Measurements from ENCODE around the gene ENTPD3.

ENTPD3 gene

DNA sequence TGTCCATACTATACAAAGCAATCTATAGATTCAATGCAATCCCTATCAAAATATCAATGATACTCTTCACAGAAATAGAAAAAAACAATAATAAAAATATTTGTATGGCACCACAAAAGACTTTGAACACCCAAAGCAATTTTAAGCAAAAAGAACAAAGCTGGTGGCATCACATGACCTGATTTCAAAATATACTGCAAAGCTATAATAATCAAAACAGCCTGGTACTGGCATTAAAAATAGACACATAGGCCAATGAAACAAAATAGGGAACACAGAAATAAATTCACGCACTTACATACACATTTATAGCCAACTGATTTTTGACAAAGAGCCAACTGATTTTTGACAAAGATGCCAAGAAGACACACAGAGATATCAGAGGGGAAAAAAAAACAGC is 9.2 kb upstream of the ENTPD3 start:
- H3K4me1 ChIP-seq (ENCODE audit: insufficient read depth, low read length): no peaks in the 10 kb centered on the region

DNA sequence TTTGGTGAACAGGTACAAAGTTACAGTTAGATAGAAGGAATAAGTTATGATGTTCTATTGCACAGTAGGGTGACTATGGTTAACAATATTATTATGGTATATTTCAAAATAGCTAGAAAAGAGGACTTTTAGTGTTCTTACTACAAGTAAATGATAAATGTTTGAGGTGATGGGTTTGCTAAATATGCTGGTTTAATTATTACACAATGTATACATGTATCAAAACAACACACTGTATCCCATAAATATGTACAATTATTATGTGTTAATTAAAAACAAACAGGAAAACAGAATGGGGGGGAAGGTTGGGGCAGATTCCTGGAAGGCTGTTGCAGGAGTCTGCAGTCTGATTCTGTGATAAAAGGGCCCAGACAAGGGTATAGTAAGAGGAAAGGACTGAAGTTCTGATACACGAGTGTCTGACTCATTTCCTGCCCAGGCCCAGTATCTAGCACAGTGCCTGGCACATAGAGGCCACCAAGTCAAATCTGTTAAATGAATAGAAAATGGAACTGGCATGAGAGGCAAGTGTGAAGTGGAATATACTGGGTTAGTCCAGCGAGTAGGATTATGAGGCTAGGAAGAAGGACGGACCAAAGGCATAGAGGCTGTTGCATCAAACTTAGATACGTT is 7.2 kb upstream of the ENTPD3 start:
- Histone ChIP-seq H3K36me3 (ENCODE audit: insufficient read depth, low read depth, low read length) (no peaks in the 10 kb centered on the region), H3K27me3 (ENCODE audit: insufficient read depth, low read length) (peaks cover 4% of the 10 kb centered on the region; the same call in 1 of the 2 replicates), H3K27ac (ENCODE audit: low read length) (no peak overlapping the region), H3K9ac (ENCODE audit: low read depth, low read length) (no peak overlapping the region), H3K4me1 (ENCODE audit: insufficient read depth, low read length) (no peaks in the 10 kb centered on the region), H3K9me3 (ENCODE audit: insufficient read depth, low read depth, low read length) (no peaks in the 10 kb centered on the region), H3K4me3 (ENCODE audit: low read length) (no peak overlapping the region)

More for the DNA sequence above, 9.2 kb upstream of the ENTPD3 start:
- H3K27me3 ChIP-seq (ENCODE audit: insufficient read depth, low read length): no peaks in the 10 kb centered on the region
- no peak overlapping the region for H3K27ac ChIP-seq (ENCODE audit: low read length)
- no peak overlapping the region for H3K4me3 ChIP-seq (ENCODE audit: low read length)
- no peaks in the 10 kb centered on the region for H3K9me3 ChIP-seq (ENCODE audit: insufficient read depth, low read depth, low read length)
- H3K36me3 ChIP-seq (ENCODE audit: insufficient read depth, low read depth, low read length): no peaks in the 10 kb centered on the region
- no peak overlapping the region for H3K9ac ChIP-seq (ENCODE audit: low read depth, low read length)

DNA sequence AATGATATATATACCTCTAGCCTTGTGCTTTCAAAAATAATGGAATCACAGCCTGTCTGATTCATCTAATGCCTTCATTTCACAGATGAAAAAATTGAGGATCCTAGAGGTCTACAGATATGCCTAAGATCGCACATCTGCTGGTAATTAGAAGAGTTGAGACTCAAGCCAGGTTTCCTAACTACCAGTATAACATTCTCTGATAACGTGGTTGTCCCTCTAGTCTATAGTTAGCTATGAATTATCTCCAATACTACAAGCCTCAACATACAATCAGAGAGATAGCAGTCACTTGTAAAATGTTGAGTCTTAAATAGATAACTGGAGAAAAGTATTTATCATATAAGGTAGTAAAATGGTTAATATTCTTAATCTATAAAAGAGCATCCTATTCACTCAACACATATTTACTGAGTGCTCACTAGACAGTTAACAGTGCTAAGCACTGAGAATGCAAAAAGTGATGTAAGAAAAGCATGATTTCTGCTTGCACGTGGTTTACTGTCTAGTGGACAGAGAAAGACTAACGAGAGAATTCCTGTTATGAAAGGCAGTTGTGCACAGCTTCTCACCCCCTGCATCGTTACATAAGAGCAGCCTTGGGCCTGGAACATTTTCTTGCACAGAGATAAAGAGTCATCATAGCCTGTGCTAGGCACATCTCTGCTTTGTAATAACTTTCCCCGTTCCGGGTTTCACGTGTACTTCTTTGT is 4.9 kb upstream of the ENTPD3 start:
- Histone ChIP-seq H3K27me3 (ENCODE audit: insufficient read depth, low read length) (peaks cover 18% of the 10 kb centered on the region), H3K4me3 (ENCODE audit: low read length) (no peak overlapping the region), H3K9me3 (ENCODE audit: insufficient read depth, low read depth, low read length) (no peaks in the 10 kb centered on the region), H3K36me3 (ENCODE audit: insufficient read depth, low read depth, low read length) (no peaks in the 10 kb centered on the region), H3K4me1 (ENCODE audit: insufficient read depth, low read length) (peaks cover 3% of the 10 kb centered on the region; the same call in 1 of the 2 replicates), H3K9ac (ENCODE audit: low read depth, low read length) (no peak overlapping the region), H3K27ac (ENCODE audit: low read length) (no peak overlapping the region)

DNA sequence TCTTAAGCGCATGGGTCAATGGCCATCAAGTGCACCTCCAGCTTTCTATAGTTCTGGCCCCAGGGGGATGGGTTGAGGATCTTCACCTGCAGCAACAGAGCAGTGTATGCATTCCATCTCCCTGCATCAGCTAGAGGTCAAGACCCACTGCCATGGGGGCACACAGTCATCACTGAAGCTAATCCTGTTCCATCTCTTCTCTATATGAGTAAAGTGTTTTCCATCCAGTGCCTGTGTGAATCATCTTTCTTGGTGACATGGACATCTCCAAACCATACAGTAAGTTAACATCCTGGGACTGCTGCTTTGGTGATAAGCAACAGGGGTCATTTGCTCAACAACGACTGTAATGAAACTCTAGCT is 4.4 kb upstream of the ENTPD3 start:
- Histone ChIP-seq H3K36me3 (ENCODE audit: insufficient read depth, low read depth, low read length) (no peaks in the 10 kb centered on the region), H3K27ac (ENCODE audit: low read length) (no peak overlapping the region), H3K9ac (ENCODE audit: low read depth, low read length) (no peak overlapping the region), H3K9me3 (ENCODE audit: insufficient read depth, low read depth, low read length) (no peaks in the 10 kb centered on the region), H3K4me3 (ENCODE audit: low read length) (no peak overlapping the region), H3K4me1 (ENCODE audit: insufficient read depth, low read length) (peaks cover 3% of the 10 kb centered on the region; the same call in 1 of the 2 replicates), H3K27me3 (ENCODE audit: insufficient read depth, low read length) (peaks cover 23% of the 10 kb centered on the region)

DNA sequence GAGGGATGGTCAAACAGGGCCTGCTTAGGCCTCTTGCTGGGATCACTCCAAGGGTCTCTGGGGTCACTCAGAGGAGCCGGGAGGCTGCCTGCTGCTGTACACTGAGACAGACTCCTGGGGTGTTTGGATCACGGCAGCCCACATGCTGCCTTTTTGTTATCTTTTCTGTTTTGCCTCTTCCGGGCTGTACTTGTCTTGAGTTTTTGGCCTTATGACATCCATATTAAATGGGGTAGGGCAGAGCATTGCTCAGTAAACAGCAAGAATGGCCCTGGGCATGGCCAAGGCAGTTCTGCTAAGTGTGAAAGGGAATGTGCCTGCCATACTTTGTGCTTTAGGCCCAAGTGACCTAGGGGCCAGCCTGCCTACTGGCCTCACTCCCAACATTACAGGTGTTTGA is 771 bp upstream of the ENTPD3 start:
- H3K27me3 ChIP-seq (ENCODE audit: insufficient read depth, low read length): peaks cover 47% of the 10 kb centered on the region
- peaks cover 3% of the 10 kb centered on the region; the same call in 1 of the 2 replicates for H3K4me1 ChIP-seq (ENCODE audit: insufficient read depth, low read length)
- no peak overlapping the region for H3K27ac ChIP-seq (ENCODE audit: low read length)
- H3K9me3 ChIP-seq (ENCODE audit: insufficient read depth, low read depth, low read length): no peaks in the 10 kb centered on the region
- H3K36me3 ChIP-seq (ENCODE audit: insufficient read depth, low read depth, low read length): no peaks in the 10 kb centered on the region
- H3K4me3 ChIP-seq (ENCODE audit: low read length): peak overlapping the region; percentile 81
- H3K9ac ChIP-seq (ENCODE audit: low read depth, low read length): no peak overlapping the region

DNA sequence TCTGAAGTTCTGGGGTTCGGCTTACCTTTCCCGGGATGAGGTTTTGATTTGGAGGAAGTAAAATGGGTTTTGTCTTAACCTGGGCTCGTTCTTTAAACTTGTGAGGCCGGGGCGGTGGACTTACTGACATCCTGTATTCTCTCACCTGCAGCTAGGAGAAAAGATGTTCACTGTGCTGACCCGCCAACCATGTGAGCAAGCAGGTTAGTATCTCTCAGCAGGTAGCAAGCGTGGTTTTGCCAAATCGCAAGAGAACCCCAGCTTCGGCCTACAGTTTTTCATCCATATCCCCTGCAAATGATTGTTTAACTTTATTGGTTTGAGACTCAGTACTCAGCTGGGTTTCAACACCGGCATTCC is 891 bp downstream of the ENTPD3 start:
- no peaks in the 10 kb centered on the region for H3K36me3 ChIP-seq (ENCODE audit: insufficient read depth, low read depth, low read length)
- no peak overlapping the region for H3K9ac ChIP-seq (ENCODE audit: low read depth, low read length)
- no peaks in the 10 kb centered on the region for H3K9me3 ChIP-seq (ENCODE audit: insufficient read depth, low read depth, low read length)
- no peak overlapping the region for H3K4me3 ChIP-seq (ENCODE audit: low read length)
- peaks cover 3% of the 10 kb centered on the region; the same call in 1 of the 2 replicates for H3K4me1 ChIP-seq (ENCODE audit: insufficient read depth, low read length)
- H3K27ac ChIP-seq (ENCODE audit: low read length): no peak overlapping the region
- peaks cover 47% of the 10 kb centered on the region for H3K27me3 ChIP-seq (ENCODE audit: insufficient read depth, low read length)

DNA sequence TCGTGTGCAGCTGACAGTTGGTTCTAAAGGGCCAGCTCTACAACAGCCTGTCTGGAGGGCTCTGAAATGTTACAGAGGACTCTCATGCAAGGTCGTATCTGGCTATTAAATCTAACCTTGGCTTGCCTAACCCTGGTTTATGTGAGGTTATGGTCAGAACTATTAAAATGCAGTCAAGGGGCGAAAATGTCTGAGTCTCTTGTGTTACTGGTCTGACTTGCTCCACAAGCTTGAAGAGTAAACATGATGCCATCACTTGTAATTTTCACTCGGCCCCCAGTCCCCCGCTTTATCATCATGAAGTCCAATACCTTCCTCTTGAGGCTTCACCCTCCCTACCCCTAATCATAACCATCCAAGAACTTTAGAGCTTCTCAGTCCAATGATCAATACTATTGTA is 9.4 kb downstream of the ENTPD3 start:
- no peaks in the 10 kb centered on the region for H3K9me3 ChIP-seq (ENCODE audit: insufficient read depth, low read depth, low read length)
- H3K27ac ChIP-seq (ENCODE audit: low read length): no peak overlapping the region
- no peaks in the 10 kb centered on the region for H3K27me3 ChIP-seq (ENCODE audit: insufficient read depth, low read length)
- H3K9ac ChIP-seq (ENCODE audit: low read depth, low read length): no peak overlapping the region
- no peaks in the 10 kb centered on the region for H3K36me3 ChIP-seq (ENCODE audit: insufficient read depth, low read depth, low read length)
- H3K4me1 ChIP-seq (ENCODE audit: insufficient read depth, low read length): no peaks in the 10 kb centered on the region
- H3K4me3 ChIP-seq (ENCODE audit: low read length): no peak overlapping the region

DNA sequence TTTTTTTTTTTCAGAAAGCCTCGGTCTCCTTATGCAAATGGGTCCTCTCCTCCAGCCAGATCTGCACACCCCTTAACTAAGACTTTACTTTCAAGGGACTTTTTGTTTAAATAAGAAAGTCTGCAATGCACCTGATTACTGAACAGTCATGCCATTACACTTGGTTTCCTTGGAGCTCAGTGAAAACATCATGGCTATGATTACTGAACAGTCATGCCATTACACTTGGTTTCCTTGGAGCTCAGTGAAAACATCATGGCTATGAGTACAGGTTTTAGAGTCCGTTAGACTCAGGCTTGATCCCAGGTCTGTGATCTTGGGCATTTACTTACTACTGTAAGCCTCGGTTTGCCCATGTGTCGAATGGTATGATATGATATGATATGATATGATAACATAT is 10.1 kb downstream of the ENTPD3 start:
- H3K27ac ChIP-seq (ENCODE audit: low read length): no peak overlapping the region
- H3K9me3 ChIP-seq (ENCODE audit: insufficient read depth, low read depth, low read length): no peaks in the 10 kb centered on the region
- no peaks in the 10 kb centered on the region for H3K36me3 ChIP-seq (ENCODE audit: insufficient read depth, low read depth, low read length)
- H3K9ac ChIP-seq (ENCODE audit: low read depth, low read length): no peak overlapping the region
- H3K4me1 ChIP-seq (ENCODE audit: insufficient read depth, low read length): no peaks in the 10 kb centered on the region
- no peaks in the 10 kb centered on the region for H3K27me3 ChIP-seq (ENCODE audit: insufficient read depth, low read length)
- no peak overlapping the region for H3K4me3 ChIP-seq (ENCODE audit: low read length)

DNA sequence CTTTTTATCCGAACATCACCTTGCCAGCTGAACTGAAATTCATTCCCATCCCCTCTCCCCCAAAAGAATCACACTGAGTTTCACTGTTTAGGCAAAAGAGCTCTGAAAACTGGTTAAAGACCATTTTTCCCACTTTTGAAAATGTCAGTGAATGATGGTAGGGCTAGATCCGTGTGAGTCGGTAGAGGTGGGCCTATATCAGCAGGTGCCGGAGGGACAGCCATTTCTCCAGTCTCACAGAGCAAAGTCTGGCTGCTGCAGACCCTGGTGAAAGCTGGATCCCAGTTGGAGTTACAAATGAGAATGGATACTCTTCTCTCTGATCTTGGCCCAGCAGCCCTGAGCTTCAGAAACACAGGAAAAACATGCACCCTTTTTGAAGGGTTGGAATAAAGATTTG is 10.9 kb downstream of the ENTPD3 start:
- Histone ChIP-seq H3K9me3 (ENCODE audit: insufficient read depth, low read depth, low read length) (no peaks in the 10 kb centered on the region), H3K4me3 (ENCODE audit: low read length) (no peak overlapping the region), H3K36me3 (ENCODE audit: insufficient read depth, low read depth, low read length) (no peaks in the 10 kb centered on the region), H3K4me1 (ENCODE audit: insufficient read depth, low read length) (no peaks in the 10 kb centered on the region), H3K9ac (ENCODE audit: low read depth, low read length) (no peak overlapping the region), H3K27me3 (ENCODE audit: insufficient read depth, low read length) (no peaks in the 10 kb centered on the region), H3K27ac (ENCODE audit: low read length) (no peak overlapping the region)

DNA sequence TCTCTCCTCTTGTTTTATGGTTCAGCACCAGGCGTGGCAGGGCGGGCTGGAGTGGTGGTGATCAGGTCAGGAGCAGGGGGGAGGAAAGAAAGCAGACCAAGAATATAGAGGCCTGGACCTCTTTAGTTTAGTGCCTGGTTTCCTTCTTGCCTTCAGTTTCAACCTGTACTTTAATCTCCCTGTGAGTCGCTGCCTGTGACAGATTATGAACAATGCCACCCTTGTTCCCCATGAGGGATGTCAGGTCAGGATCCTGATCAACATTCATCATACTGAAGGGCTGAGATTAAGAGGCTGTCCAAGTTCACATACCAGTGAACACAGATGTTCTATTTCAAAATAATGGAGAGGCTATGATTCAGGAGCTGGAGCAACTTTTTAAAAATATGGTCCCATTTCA is 11.4 kb downstream of the ENTPD3 start:
- no peak overlapping the region for H3K4me3 ChIP-seq (ENCODE audit: low read length)
- H3K27ac ChIP-seq (ENCODE audit: low read length): no peak overlapping the region
- no peaks in the 10 kb centered on the region for H3K4me1 ChIP-seq (ENCODE audit: insufficient read depth, low read length)
- no peak overlapping the region for H3K9ac ChIP-seq (ENCODE audit: low read depth, low read length)
- H3K27me3 ChIP-seq (ENCODE audit: insufficient read depth, low read length): no peaks in the 10 kb centered on the region
- no peaks in the 10 kb centered on the region for H3K9me3 ChIP-seq (ENCODE audit: insufficient read depth, low read depth, low read length)
- H3K36me3 ChIP-seq (ENCODE audit: insufficient read depth, low read depth, low read length): no peaks in the 10 kb centered on the region

DNA sequence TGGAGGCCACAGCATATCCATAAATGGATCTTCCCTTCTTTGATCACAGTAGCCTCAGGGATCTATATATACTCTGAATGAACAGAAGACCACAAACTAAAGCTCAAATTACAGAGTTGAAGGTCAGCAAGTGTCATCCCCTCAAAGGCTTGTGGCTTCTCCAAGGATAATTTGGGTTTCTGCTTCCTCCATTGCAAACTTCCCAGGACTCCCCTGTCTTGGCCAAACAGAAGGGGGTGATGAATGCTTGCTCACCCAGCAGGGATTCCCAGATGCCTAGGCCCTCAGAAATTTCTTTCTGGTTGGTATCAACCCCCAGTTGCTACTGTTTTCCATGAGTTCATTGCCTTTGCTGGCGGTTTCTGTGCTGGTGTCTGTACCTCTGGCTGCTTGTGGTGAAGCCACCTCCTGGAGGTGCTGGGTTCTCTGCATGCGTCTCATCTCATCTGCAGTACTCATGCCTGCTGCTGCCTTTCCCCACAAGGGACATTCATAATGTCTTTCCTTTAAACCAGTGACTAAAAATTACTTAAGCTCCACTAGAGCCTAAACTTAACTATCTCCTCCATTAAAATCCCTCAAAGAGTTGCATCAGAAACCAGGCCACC is 17.7 kb downstream of the ENTPD3 start:
- 0 out of 2 replicates have a peak, but pooled peaks cover 3% of the 10 kb centered on the region for H3K4me1 ChIP-seq (ENCODE audit: insufficient read depth, low read length)
- H3K27ac ChIP-seq (ENCODE audit: low read length): no peak overlapping the region
- H3K9me3 ChIP-seq (ENCODE audit: insufficient read depth, low read depth, low read length): no peaks in the 10 kb centered on the region
- H3K27me3 ChIP-seq (ENCODE audit: insufficient read depth, low read length): no peaks in the 10 kb centered on the region
- no peak overlapping the region for H3K9ac ChIP-seq (ENCODE audit: low read depth, low read length)
- H3K36me3 ChIP-seq (ENCODE audit: insufficient read depth, low read depth, low read length): no peaks in the 10 kb centered on the region
- no peak overlapping the region for H3K4me3 ChIP-seq (ENCODE audit: low read length)

DNA sequence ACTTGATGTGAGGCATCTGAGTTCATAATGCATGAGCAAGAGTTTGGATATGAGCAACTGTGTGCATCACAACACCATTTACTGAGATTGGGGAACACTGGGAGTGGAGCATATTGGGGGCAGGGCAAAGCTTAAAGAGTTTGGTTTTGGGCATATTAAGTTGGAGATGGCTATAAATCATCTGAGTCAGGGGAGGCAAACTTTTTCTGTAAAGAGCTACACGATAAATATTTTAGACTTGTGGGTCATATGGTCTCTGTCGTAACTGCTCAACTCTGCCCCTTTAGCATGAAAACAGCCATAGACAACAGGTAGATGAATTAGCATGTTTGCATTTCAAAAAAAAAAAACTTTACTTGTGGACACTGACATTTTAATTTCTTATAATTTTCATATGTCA is 20.0 kb downstream of the ENTPD3 start:
- H3K9me3 ChIP-seq (ENCODE audit: insufficient read depth, low read depth, low read length): no peaks in the 10 kb centered on the region
- H3K9ac ChIP-seq (ENCODE audit: low read depth, low read length): no peak overlapping the region
- no peaks in the 10 kb centered on the region for H3K27me3 ChIP-seq (ENCODE audit: insufficient read depth, low read length)
- H3K4me1 ChIP-seq (ENCODE audit: insufficient read depth, low read length): 0 out of 2 replicates have a peak, but pooled peaks cover 3% of the 10 kb centered on the region
- no peak overlapping the region for H3K27ac ChIP-seq (ENCODE audit: low read length)
- H3K4me3 ChIP-seq (ENCODE audit: low read length): no peak overlapping the region
- H3K36me3 ChIP-seq (ENCODE audit: insufficient read depth, low read depth, low read length): no peaks in the 10 kb centered on the region

Measured in iPS-20b (cell line).